K562 (cell line): ENCODE results near the gene ERF. TPM values are rescaled to one million over a fixed set of nuclear protein-coding genes. Genes with fewer than 3 reads are reported as not detected.
A peak's percentile ranks its signal among the peaks of the same experiment; 100 is the strongest.

Experiments
- ARNT ChIP-seq, 2 experiments: fragments of 450-650 bp; IDR thresholded peaks; 2 replicates each; pipeline ENCODE4 v1.6.1; 2016; ENCODE audit warnings: mild to moderate bottlenecking in 1 of 2
- COPS2 ChIP-seq: fragments of 450-650 bp; conservative IDR thresholded peaks from 2 replicates; pipeline ENCODE4 v1.6.1; 2016; ENCODE audit warnings: mild to moderate bottlenecking, moderate library complexity
- DLX4 ChIP-seq: fragments of 250-450 bp; sonication (Bioruptor Pico); IDR thresholded peaks from 2 replicates; pipeline ENCODE4 v1.6.1; 2021; ENCODE audit warnings: mild to moderate bottlenecking
- ETV5 ChIP-seq: sonication (generic); formaldehyde crosslinking; IDR thresholded peaks from 2 replicates; pipeline ENCODE4 v1.4.0; 2020; ENCODE audit warnings: low read depth, mild to moderate bottlenecking, missing genetic modification reagents
- FOXP1 ChIP-seq: sonication (generic); formaldehyde crosslinking; IDR thresholded peaks from 2 replicates; pipeline ENCODE4 v1.8.0; 2022; ENCODE audit warnings: mild to moderate bottlenecking, missing genetic modification reagents
- KDM2B ChIP-seq: fragments of 250-450 bp; sonication (Bioruptor Pico); IDR thresholded peaks from 2 replicates; pipeline ENCODE4 v1.8.0; 2021; ENCODE audit warnings: mild to moderate bottlenecking, moderate library complexity
- MAFK ChIP-seq: IDR thresholded peaks from 2 replicates; pipeline ENCODE4 v1.6.1; 2011; ENCODE audit warnings: low read length, improper control_type of control experiment
- MTA2 ChIP-seq: fragments of 450-650 bp; IDR thresholded peaks from 2 replicates; pipeline ENCODE4 v1.6.1; 2016; ENCODE audit warnings: low read depth
- NFE2L1 ChIP-seq: fragments of 450-650 bp; IDR thresholded peaks from 2 replicates; pipeline ENCODE4 v1.6.1; 2016; ENCODE audit warnings: missing genetic modification characterization, low read depth, mild to moderate bottlenecking, missing compliant biosample characterization, moderate library complexity, borderline replicate concordance
- NKRF ChIP-seq: fragments of 450-650 bp; IDR thresholded peaks from 2 replicates; pipeline ENCODE4 v1.6.1; 2016; ENCODE audit warnings: borderline replicate concordance
- PBX2 ChIP-seq, 2 experiments: IDR thresholded peaks in 1 of 2; conservative IDR thresholded peaks in 1 of 2; 2 replicates each; pipeline ENCODE4 v1.6.1; 2016; ENCODE audit warnings: low read depth in 2 of 2, mild to moderate bottlenecking in 1 of 2, missing compliant biosample characterization in 1 of 2, missing genetic modification characterization in 1 of 2, moderate library complexity in 1 of 2
- POU5F1 ChIP-seq: fragments of 150-350 bp; IDR thresholded peaks from 2 replicates; pipeline ENCODE4 v1.6.1; 2014; ENCODE audit warnings: borderline replicate concordance, low read length, low read depth, mild to moderate bottlenecking; ENCODE audit not compliant: partially characterized antibody
- SAP30 ChIP-seq: fragments of 200-600 bp; sonication (generic); IDR thresholded peaks from 2 replicates; pipeline ENCODE4 v1.6.1; 2012; ENCODE audit warnings: borderline replicate concordance, low read depth, mild to moderate bottlenecking, moderate library complexity, low read length, control low read depth, inconsistent platforms; ENCODE audit not compliant: insufficient read depth, poor library complexity, severe bottlenecking
- SP1 ChIP-seq: sonication (generic); formaldehyde crosslinking; IDR thresholded peaks from 2 replicates; pipeline ENCODE4 v1.8.1; 2022; ENCODE audit warnings: mild to moderate bottlenecking, missing genetic modification reagents
- UBTF ChIP-seq, 2 experiments: IDR thresholded peaks; 2 replicates each; pipeline ENCODE4 v1.6.1; 2012; ENCODE audit warnings: improper control_type of control experiment in 2 of 2, low read depth in 2 of 2, low read length in 2 of 2, borderline replicate concordance in 1 of 2
- ZBTB1 ChIP-seq: sonication (generic); formaldehyde crosslinking; IDR thresholded peaks from 2 replicates; pipeline ENCODE4 v1.8.1; 2023; ENCODE audit warnings: missing genetic modification reagents, low read depth, mild to moderate bottlenecking, borderline replicate concordance
- ZC3H4 ChIP-seq: sonication (generic); formaldehyde crosslinking; IDR thresholded peaks from 2 replicates; pipeline ENCODE4 v1.9.0; 2021; ENCODE audit warnings: missing genetic modification reagents, borderline replicate concordance
- ZNF584 ChIP-seq: fragments of 200-800 bp; sonication (Bioruptor generic); IDR thresholded peaks from 2 replicates; pipeline ENCODE4 v1.6.1; 2016; ENCODE audit warnings: low read depth, mild to moderate bottlenecking, missing genetic modification characterization, missing compliant biosample characterization
- polyA plus RNA-seq, 8 experiments: library from polyadenylated mRNA; depleted of rRNA in 4 of 8; stranded (reverse) in 5 of 8; unstranded in 3 of 8; fragments of >200 nt; fragmentation: Nextera tagmentation in 2 of 8; fragmentation: Illumina TruSeq in 1 of 8; extraction: Ambion mirVana in 2 of 8; extraction: Trizol in 1 of 8; gene quantifications; 2 replicates each; pipeline versions ENCODE4 v1.2.1 to v1.2.3, GENCODE V29; 2011 to 2014; ENCODE audit warnings: inconsistent platforms in 1 of 8, missing spikeins in 1 of 8
- total RNA-seq, 7 experiments: library from RNA; depleted of rRNA in 6 of 7; stranded (reverse); fragments of >200 nt in 6 of 7; fragmentation: Illumina TruSeq in 2 of 7; extraction: Trizol in 2 of 7; gene quantifications; 2 replicates each; pipeline versions ENCODE4 v1.2.1 to v1.2.3, GENCODE V29; 2011 to 2021; ENCODE audit warnings: low replicate concordance in 1 of 7

Gene ERF
- total and polyA plus RNA-seq, 9 of the 15 experiments (the other 6 are each of a cell fraction or from before 2014, with no cell fraction given): 0.03 to 75.4 (median 27.0) TPM

- TF ChIP-seq PBX2 (CRISPR knock-in tag; IDR thresholded peaks at IDR 0.05; ENCODE audit: low read depth) (0 out of 2 replicates have a peak, but pooled peaks have one; percentile 19), PBX2 (tag; conservative IDR thresholded peaks at IDR 0.05; ENCODE audit: low read depth) (peak; percentile 91), FOXP1 (CRISPR knock-in tag) (no peak), COPS2 (no peak), SAP30 (peak; percentile 40), NFE2L1 (no peak), SP1 (0 out of 2 replicates have a peak, but pooled peaks have one; percentile 36), ZNF584 (CRISPR knock-in tag) (no peak), MTA2 (peak; percentile 28; the same call in 1 of the 2 replicates), ZC3H4 (CRISPR knock-in tag) (0 out of 2 replicates have a peak, but pooled peaks have one; percentile 26), DLX4 (no peak), ARNT (IDR thresholded peaks at IDR 0.05) (0 out of 4 replicates have a peak, but pooled peaks of 1 of the 2 experiments have one; percentile 40), KDM2B (CRISPR knock-in tag) (no peak), UBTF (IDR thresholded peaks at IDR 0.05; ENCODE audit: borderline replicate concordance in 1 of 2, low read depth in 2 of 2, low read length in 2 of 2) (no peak), ZBTB1 (CRISPR knock-in tag) (no peak), NKRF (peak; percentile 82), POU5F1 (no peak), MAFK (no peak), ETV5 (CRISPR knock-in tag) (0 out of 2 replicates have a peak, but pooled peaks have one; percentile 28)
These were observed 14.8 kb upstream of the ERF start (continued) for GRCh38 chr19:42269478-42270345.
